Gastroesophageal sphincter (tissue), 3 donors: ENCODE data around the gene MEGF8.

Experiments used
- POLR2A ChIP-seq, 2 donors: fragments of 450-650 bp; IDR thresholded peaks; one replicate each; pipeline ENCODE4 v1.6.1; 2017; ENCODE audit warnings: antibody characterized with exemption in 2 of 2, mild to moderate bottlenecking in 2 of 2, moderate library complexity in 1 of 2
- TF ChIP-seq, protein P1 (sequence below), 4 experiments: fragments of 200-600 bp in 2 of 4; fragments of 450-650 bp in 2 of 4; sonication (generic) in 1 of 4; IDR thresholded peaks; one replicate each; pipeline ENCODE4 v1.5.1; 2017 to 2019; ENCODE audit warnings: antibody characterized with exemption in 4 of 4, mild to moderate bottlenecking in 2 of 4, moderate library complexity in 2 of 4

GRCh38 chr19:42312370-42312769 lies 13.1 kb upstream of the MEGF8 start:
- TF ChIP-seq, protein P1, sequence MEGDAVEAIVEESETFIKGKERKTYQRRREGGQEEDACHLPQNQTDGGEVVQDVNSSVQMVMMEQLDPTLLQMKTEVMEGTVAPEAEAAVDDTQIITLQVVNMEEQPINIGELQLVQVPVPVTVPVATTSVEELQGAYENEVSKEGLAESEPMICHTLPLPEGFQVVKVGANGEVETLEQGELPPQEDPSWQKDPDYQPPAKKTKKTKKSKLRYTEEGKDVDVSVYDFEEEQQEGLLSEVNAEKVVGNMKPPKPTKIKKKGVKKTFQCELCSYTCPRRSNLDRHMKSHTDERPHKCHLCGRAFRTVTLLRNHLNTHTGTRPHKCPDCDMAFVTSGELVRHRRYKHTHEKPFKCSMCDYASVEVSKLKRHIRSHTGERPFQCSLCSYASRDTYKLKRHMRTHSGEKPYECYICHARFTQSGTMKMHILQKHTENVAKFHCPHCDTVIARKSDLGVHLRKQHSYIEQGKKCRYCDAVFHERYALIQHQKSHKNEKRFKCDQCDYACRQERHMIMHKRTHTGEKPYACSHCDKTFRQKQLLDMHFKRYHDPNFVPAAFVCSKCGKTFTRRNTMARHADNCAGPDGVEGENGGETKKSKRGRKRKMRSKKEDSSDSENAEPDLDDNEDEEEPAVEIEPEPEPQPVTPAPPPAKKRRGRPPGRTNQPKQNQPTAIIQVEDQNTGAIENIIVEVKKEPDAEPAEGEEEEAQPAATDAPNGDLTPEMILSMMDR (IDR thresholded peaks at IDR 0.05): no peak
- TF ChIP-seq POLR2A (IDR thresholded peaks at IDR 0.05): no peak
